NT2/D1 (cell line): Measurements from ENCODE around the gene NT5C1B.

Source experiments
- YY1 ChIP-seq: IDR thresholded peaks from 2 replicates; pipeline ENCODE4 v1.6.1; 2011; ENCODE audit not compliant: insufficient read length, insufficient read depth
- ZNF274 ChIP-seq: IDR thresholded peaks from 2 replicates; pipeline ENCODE4 v1.6.1; 2011; ENCODE audit warnings: mild to moderate bottlenecking, low read depth, low read length

DNA sequence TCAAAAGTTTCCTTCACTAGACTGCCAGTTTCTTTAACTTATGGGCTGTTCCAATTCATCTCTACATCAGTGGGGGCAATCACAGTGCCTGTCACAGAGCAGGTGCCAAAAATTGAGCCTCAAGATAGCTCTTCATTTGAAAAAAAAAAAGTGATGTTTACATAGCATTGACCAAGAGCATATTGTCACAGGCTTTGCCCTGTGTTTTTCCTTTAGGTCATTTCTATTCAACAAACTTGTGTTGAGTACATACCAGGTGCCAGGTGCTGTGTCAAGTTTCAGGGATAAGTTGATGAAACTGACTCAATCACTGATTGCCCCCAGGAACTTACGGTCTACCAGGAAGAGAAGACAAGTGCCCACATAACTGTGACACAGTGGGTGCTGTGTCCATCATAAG, 22.2 kb upstream of the NT5C1B start:
- TF ChIP-seq YY1 (no peak), ZNF274 (no peak)
